GM19035 (cell line): ENCODE results near the gene NDUFAF7.
"Not testable (repeated sequence)": the region's sequence is repeated elsewhere in the genome, so short reads cannot be mapped to it uniquely, and the experiment has no call there.

Experiments used
- ATAC-seq: cut with Tn5 transposase; IDR thresholded peaks from one replicate; pipeline ENCODE4 v1.9.1; 2021; ENCODE audit not compliant: unreplicated experiment

Gene NDUFAF7, protein sequence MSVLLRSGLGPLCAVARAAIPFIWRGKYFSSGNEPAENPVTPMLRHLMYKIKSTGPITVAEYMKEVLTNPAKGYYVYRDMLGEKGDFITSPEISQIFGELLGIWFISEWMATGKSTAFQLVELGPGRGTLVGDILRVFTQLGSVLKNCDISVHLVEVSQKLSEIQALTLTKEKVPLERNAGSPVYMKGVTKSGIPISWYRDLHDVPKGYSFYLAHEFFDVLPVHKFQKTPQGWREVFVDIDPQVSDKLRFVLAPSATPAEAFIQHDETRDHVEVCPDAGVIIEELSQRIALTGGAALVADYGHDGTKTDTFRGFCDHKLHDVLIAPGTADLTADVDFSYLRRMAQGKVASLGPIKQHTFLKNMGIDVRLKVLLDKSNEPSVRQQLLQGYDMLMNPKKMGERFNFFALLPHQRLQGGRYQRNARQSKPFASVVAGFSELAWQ

DNA sequence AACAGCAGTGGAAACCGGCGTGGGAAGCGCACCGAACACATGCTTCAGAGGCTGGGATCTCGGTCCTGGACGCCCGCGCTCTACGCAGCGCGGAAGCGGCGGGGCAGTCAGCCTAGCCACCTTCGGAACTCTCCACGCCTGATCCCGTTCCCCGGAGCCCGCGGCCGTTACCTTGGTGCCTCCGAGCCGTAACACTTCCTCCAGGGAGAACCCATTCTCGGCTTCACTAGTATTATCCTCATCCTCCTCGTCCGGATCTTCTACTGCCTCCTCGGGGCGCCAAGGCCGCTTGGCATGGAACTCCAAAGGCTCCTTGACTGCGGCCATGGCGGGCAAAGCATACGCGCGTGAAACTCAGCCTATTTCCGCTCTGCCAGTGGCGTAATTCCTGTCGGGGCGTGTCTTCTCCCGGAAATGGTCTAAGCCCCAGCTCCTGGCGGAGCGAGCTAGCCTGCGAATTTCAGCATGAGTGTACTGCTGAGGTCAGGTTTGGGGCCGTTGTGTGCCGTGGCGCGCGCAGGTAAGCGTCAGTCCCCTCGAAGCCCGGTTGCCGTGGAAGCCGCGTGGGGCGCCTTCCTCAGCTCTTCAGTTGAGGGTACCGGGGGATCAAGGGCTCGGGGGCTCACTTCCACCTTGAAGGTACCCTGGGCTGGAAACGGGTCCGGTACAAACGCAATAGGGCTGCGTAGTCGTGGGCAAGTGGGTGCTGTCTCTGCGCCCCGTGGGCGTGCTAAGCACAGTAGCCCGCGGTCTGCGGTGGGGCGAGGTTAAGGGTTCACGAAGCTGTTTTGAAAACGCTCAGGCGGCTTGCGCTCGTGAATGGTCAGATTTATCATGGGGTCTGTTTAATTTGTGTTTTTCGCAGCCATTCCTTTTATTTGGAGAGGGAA is at the start of gene NDUFAF7, which contains the start of gene CEBPZ:
Gene NDUFAF7 (plus strand): TSS at position 418 of the 890 bp plus-strand sequence. CDS start 48 bp downstream, at position 466.
Gene CEBPZ (minus strand): TSS at position 356 of the 890 bp plus-strand sequence. CDS start 29 bp downstream, at position 327.
- ATAC-seq: peak; percentile 93

GRCh38 chr2:37181726-37182684 is 49.5 kb upstream of the NDUFAF7 start:
- ATAC-seq: no peak

DNA sequence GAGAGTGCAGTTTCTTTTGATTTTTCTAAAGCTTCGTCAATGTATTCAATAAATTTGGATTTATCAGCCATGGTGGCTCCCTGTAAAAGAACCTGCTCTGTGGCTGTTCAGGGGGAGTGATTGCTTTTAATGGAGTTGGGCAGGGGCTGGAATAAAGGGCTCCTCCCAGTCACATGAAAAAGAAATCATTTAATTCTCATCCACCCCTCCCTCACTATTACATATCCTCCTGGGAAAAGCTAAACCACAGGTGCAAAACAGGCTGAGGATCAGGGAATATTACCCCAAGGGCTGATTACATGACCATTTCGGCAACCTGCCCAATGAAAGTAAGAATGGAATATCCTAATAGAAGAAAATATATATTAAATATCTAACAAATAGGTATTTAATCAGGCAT is 42.9 kb upstream of the NDUFAF7 start, which contains the start of gene SULT6B1:
Gene SULT6B1 (minus strand): TSS at position 101 of the 400 bp plus-strand sequence. CDS start 30 bp downstream, at position 71.
- ATAC-seq: no peak

GRCh38 chr2:37189452-37190153 is 41.9 kb upstream of the NDUFAF7 start:
- no peak for ATAC-seq

- ATAC-seq: no peak
These were observed 41.2 kb upstream of the NDUFAF7 start for GRCh38 chr2:37190290-37190689.

- ATAC-seq: no peak
These were observed 40.2 kb upstream of the NDUFAF7 start for GRCh38 chr2:37191253-37191652.

DNA sequence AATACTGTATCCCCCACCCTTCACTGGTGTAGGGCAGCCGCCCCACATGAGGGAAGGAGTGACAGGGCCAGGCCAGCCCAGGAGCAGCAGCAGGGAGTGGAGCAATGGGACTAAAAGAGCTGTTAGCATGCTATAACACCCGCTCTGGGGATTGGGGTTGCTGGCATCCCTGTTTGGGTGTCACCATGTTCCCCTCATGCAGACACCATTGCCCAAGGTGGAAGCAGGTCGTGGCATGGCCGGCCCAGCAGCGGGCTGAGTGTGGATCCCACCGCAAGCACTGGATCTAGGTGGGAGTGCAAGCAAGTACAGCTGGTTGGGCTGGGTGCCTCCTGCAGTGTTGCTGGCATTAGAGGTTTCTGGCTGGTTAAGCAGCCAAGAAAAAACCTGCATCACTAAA is 39.7 kb upstream of the NDUFAF7 start:
- ATAC-seq: no peak

- ATAC-seq: no peak
These were observed 38.9 kb upstream of the NDUFAF7 start for GRCh38 chr2:37192551-37192950.

- ATAC-seq: not testable (repeated sequence)
These were observed 35.6 kb upstream of the NDUFAF7 start for GRCh38 chr2:37195862-37196319.

- ATAC-seq: peak; percentile 78
These were observed 34.9 kb upstream of the NDUFAF7 start, which contains the start of gene CEBPZOS for GRCh38 chr2:37196320-37197195. Gene CEBPZOS, plus strand, starts transcription at chr2:37196496. Its CDS starts 3,209 bp downstream, at chr2:37199705.

DNA sequence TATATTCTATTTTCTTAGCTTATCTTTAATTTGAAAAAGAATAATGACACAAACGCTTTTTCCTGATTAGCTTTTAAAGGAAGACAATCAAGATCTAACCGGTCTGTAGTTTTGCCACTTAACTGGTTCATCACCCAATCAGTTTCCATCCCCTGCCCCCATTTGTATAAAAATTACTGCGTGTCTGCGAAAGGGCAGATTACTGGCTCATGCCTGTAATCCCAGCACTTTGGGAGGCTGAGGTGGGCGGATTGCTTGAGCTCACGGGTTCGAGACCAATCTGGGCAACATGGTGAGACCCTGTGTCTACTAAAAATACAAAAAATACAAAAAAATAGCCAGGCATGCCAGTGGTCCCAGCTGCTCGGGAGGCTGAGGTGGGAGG is 32.8 kb upstream of the NDUFAF7 start:
- ATAC-seq: no peak

- ATAC-seq: no peak
These were observed 30.2 kb upstream of the NDUFAF7 start for GRCh38 chr2:37201208-37201607.

DNA sequence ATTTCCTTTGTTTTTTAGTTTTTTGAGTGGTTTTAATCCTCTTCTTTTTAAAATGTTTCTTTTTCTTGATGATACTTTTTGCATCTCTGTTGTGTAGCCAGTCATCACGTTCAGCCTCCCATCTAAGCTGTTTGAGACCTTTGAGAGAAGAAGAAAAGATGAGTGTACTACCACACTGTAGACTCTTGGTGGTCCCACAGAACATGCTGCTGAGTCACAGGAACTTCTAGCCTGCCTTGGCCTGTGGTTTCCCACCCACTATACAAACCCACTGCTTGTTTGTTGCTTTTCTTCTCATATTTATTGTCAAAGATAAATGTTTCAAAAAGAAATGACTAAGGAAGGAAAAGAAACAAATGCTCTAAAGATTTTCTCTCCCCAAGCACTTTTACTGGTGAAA is 29.7 kb upstream of the NDUFAF7 start:
- no peak for ATAC-seq

DNA sequence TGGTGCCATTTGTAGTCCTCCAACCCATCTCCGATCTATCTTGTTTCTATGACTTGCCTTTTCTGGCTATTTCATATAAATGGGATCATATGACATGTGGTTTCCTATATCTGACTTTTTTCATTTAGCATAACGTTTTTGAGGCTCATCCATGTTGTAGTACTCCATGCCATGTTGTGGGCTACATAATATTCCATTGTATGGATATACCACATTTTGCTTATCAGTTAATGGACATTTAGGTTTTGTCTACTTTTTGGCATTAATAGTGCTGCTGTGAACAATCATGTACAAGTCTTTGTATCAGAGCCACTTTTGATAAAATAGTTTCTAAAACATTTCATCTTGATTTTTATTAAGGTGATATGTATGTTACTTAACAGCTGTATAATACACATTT is 27.8 kb upstream of the NDUFAF7 start:
- no peak for ATAC-seq

DNA sequence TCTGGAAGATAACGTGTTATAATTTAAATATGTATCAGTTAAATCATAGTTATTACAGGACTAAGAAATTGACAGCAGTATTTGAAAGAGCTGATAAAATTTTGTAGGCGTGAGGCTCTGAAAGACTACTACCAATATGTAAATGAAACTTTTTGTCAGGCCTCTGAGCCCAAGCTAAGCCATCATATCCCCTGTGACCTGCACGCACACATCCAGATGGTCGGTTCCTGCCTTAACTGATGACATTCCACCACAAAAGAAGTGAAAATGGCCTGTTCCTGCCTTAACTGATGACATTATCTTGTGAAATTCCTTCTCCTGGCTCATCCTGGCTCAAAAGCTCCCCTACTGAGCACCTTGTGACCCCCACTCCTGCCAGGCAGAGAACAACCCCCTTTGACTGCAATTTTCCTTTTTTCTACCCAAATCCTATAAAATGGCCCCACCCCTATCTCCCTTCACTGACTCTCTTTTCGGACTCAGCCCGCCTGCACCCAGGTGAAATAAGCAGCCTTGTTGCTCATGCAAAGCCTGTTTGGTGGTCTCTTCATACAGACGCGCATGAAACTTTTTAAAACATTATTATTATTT is 26.3 kb upstream of the NDUFAF7 start:
- not testable (repeated sequence) for ATAC-seq

- ATAC-seq: no peak
These were observed 25.6 kb upstream of the NDUFAF7 start for GRCh38 chr2:37205689-37206341.

- not testable (repeated sequence) for ATAC-seq
These were observed 24.7 kb upstream of the NDUFAF7 start for GRCh38 chr2:37206760-37207159.

DNA sequence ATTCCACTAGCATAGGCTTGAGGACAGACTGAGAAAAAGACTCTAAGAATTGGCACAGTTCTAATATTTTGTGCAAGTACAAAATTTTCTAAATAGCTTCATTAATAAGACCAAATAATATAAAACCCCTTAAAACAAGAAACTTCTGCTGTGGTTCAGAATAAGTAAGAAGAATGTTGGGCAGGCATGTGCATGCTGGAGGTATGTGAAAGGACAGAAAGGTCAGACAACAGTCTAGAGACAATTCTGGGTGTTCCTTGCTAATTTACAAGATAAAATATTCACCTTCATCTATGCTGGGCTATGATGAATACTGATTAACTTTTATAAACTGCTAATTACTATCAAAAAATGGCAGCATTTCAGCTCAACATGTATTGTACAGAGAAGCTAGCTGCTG is 20.2 kb upstream of the NDUFAF7 start:
- ATAC-seq: no peak
